Measurements from ENCODE around the gene NOC4L.

NOC4L gene

GRCh38 chr12:132174839-132175490 lies 30.7 kb downstream of the NOC4L start:
- no peak for TF ChIP-seq CTCF (IDR thresholded peaks at IDR 0.05; ENCODE audit: insufficient read depth, low read depth, low read length, missing control alignments)
- H3K4me3 ChIP-seq (ENCODE audit: low read depth, low read length), result no peak overlapping the region

GRCh38 chr12:132175496-132176384 lies 31.5 kb downstream of the NOC4L start:
- TF ChIP-seq CTCF (IDR thresholded peaks at IDR 0.05; ENCODE audit: insufficient read depth, low read depth, low read length, missing control alignments), result no peak

More at GRCh38 chr12:132174839-132175490, 30.7 kb downstream of the NOC4L start:
- no peak for DNase-seq (ENCODE audit: low read depth)

GRCh38 chr12:132176385-132176919 lies 32.2 kb downstream of the NOC4L start:
- no peak for DNase-seq (ENCODE audit: low read depth)
- no peak for TF ChIP-seq CTCF (IDR thresholded peaks at IDR 0.05; ENCODE audit: insufficient read depth, low read depth, low read length, missing control alignments)
- H3K4me3 ChIP-seq (ENCODE audit: low read depth, low read length), result no peak overlapping the region

More at GRCh38 chr12:132175496-132176384, 31.5 kb downstream of the NOC4L start:
- H3K4me3 ChIP-seq (ENCODE audit: low read depth, low read length), result no peak overlapping the region
- DNase-seq (ENCODE audit: low read depth), result no peak

GRCh38 chr12:132176920-132177551 lies 32.8 kb downstream of the NOC4L start:
- no peak for TF ChIP-seq CTCF (IDR thresholded peaks at IDR 0.05; ENCODE audit: insufficient read depth, low read depth, low read length, missing control alignments)
- no peak overlapping the region for H3K4me3 ChIP-seq (ENCODE audit: low read depth, low read length)
- DNase-seq (ENCODE audit: low read depth), result no peak

GRCh38 chr12:132178316-132178715 lies 34.1 kb downstream of the NOC4L start:
- DNase-seq (ENCODE audit: low read depth), result peak; percentile 60
- no peak overlapping the region for H3K4me3 ChIP-seq (ENCODE audit: low read depth, low read length)
- no peak for TF ChIP-seq CTCF (IDR thresholded peaks at IDR 0.05; ENCODE audit: insufficient read depth, low read depth, low read length, missing control alignments)

- no peak for DNase-seq (ENCODE audit: low read depth)
- no peak overlapping the region for H3K4me3 ChIP-seq (ENCODE audit: low read depth, low read length)
- no peak for TF ChIP-seq CTCF (IDR thresholded peaks at IDR 0.05; ENCODE audit: insufficient read depth, low read depth, low read length, missing control alignments)
Observed at GRCh38 chr12:132178801-132179401, 34.6 kb downstream of the NOC4L start.
